HepG2 (cell line): ENCODE data around the gene MB21D2. TPM values are rescaled to one million over a fixed set of nuclear protein-coding genes. Genes with fewer than 3 reads are reported as not detected.

Experiments used
- DDIT3 ChIP-seq: sonication (generic); formaldehyde crosslinking; IDR thresholded peaks from 2 replicates; pipeline ENCODE4 v1.4.0; 2020; ENCODE audit warnings: mild to moderate bottlenecking, missing genetic modification reagents
- EP300 ChIP-seq, 3 experiments: sonication (generic) in 1 of 3; formaldehyde crosslinking in 1 of 3; IDR thresholded peaks; 2 replicates each; pipeline versions ENCODE4 v1.5.1 to v1.6.1; 2011 to 2020; ENCODE audit warnings: low read depth in 2 of 3, low read length in 2 of 3, borderline replicate concordance in 1 of 3, improper control_type of control experiment in 1 of 3, mild to moderate bottlenecking in 1 of 3, missing genetic modification reagents in 1 of 3, moderate library complexity in 1 of 3
- HDAC1 ChIP-seq: sonication (generic); formaldehyde crosslinking; IDR thresholded peaks from 2 replicates; pipeline ENCODE4 v1.5.1; 2020; ENCODE audit warnings: mild to moderate bottlenecking, missing genetic modification reagents
- JUNB ChIP-seq: sonication (generic); formaldehyde crosslinking; IDR thresholded peaks from 2 replicates; pipeline ENCODE4 v1.8.0; 2022; ENCODE audit warnings: missing genetic modification reagents, mild to moderate bottlenecking, borderline replicate concordance
- KAT2B ChIP-seq: fragments of 150-350 bp; IDR thresholded peaks from 2 replicates; pipeline ENCODE4 v1.6.1; 2014; ENCODE audit warnings: low read depth, low read length, borderline replicate concordance
- KLF16 ChIP-seq, 2 experiments: sonication (generic) in 1 of 2; formaldehyde crosslinking in 1 of 2; IDR thresholded peaks; 2 replicates each; pipeline versions ENCODE4 v1.6.1 to v1.8.0; 2016 to 2023; ENCODE audit warnings: missing genetic modification reagents in 2 of 2, missing compliant biosample characterization in 1 of 2
- KMT2B ChIP-seq: IDR thresholded peaks from 2 replicates; pipeline ENCODE4 v1.6.1; 2016; ENCODE audit warnings: missing genetic modification reagents, missing compliant biosample characterization
- MIER3 ChIP-seq: IDR thresholded peaks from 2 replicates; pipeline ENCODE4 v1.6.1; 2016; ENCODE audit warnings: missing compliant biosample characterization, borderline replicate concordance
- PATZ1 ChIP-seq: sonication (generic); formaldehyde crosslinking; IDR thresholded peaks from 2 replicates; pipeline ENCODE4 v1.4.0; 2020; ENCODE audit warnings: missing genetic modification reagents
- PLSCR1 ChIP-seq: sonication (generic); formaldehyde crosslinking; IDR thresholded peaks from 2 replicates; pipeline ENCODE4 v1.5.0; 2020; ENCODE audit warnings: missing genetic modification reagents, mild to moderate bottlenecking, borderline replicate concordance
- POLR2AphosphoS5 ChIP-seq: IDR thresholded peaks from 2 replicates; pipeline ENCODE4 v1.6.1; 2012; ENCODE audit warnings: low read depth, low read length
- RAD51 ChIP-seq: fragments of 450-650 bp; IDR thresholded peaks from 2 replicates; pipeline ENCODE4 v1.6.1; 2016; ENCODE audit warnings: borderline replicate concordance
- RXRA ChIP-seq: sonication (generic); formaldehyde crosslinking; IDR thresholded peaks from 2 replicates; pipeline ENCODE4 v1.5.1; 2020; ENCODE audit warnings: missing genetic modification reagents
- SATB2 ChIP-seq: sonication (generic); formaldehyde crosslinking; IDR thresholded peaks from 2 replicates; pipeline ENCODE4 v1.5.0; 2020; ENCODE audit warnings: missing genetic modification reagents
- SPEN ChIP-seq: sonication (generic); formaldehyde crosslinking; IDR thresholded peaks from 2 replicates; pipeline ENCODE4 v1.5.1; 2020; ENCODE audit warnings: low read depth, mild to moderate bottlenecking, missing genetic modification reagents
- TERF1 ChIP-seq: sonication (generic); formaldehyde crosslinking; IDR thresholded peaks from 2 replicates; pipeline ENCODE4 v1.8.0; 2022; ENCODE audit warnings: mild to moderate bottlenecking, missing genetic modification reagents, moderate library complexity
- ZBTB7B ChIP-seq: sonication (generic); formaldehyde crosslinking; IDR thresholded peaks from 2 replicates; pipeline ENCODE4 v1.4.0; 2020; ENCODE audit warnings: missing genetic modification reagents
- ZNF12 ChIP-seq: sonication (generic); formaldehyde crosslinking; IDR thresholded peaks from 2 replicates; pipeline ENCODE4 v1.5.0; 2020; ENCODE audit warnings: missing genetic modification reagents
- ZNF124 ChIP-seq: sonication (generic); formaldehyde crosslinking; IDR thresholded peaks from 2 replicates; pipeline ENCODE4 v1.4.0; 2020; ENCODE audit warnings: missing genetic modification reagents
- ZNF264 ChIP-seq: sonication (generic); formaldehyde crosslinking; IDR thresholded peaks from 2 replicates; pipeline ENCODE4 v1.4.0; 2020; ENCODE audit warnings: missing genetic modification reagents
- ZNF431 ChIP-seq: sonication (generic); formaldehyde crosslinking; IDR thresholded peaks from 2 replicates; pipeline ENCODE4 v1.9.0; 2022; ENCODE audit warnings: missing genetic modification reagents, low read depth, mild to moderate bottlenecking, borderline replicate concordance
- ZNF484 ChIP-seq: sonication (generic); formaldehyde crosslinking; IDR thresholded peaks from 2 replicates; pipeline ENCODE4 v1.5.1; 2020; ENCODE audit warnings: mild to moderate bottlenecking, low read depth, missing genetic modification reagents, borderline replicate concordance
- ZNF558 ChIP-seq: sonication (generic); formaldehyde crosslinking; IDR thresholded peaks from 2 replicates; pipeline ENCODE4 v1.9.0; 2022; ENCODE audit warnings: mild to moderate bottlenecking, missing genetic modification reagents, borderline replicate concordance
- ZNF660 ChIP-seq: sonication (generic); formaldehyde crosslinking; IDR thresholded peaks from 2 replicates; pipeline ENCODE4 v1.5.1; 2020; ENCODE audit warnings: mild to moderate bottlenecking, low read depth, missing genetic modification reagents, borderline replicate concordance
- ZNF772 ChIP-seq: sonication (generic); formaldehyde crosslinking; IDR thresholded peaks from 2 replicates; pipeline ENCODE4 v1.5.0; 2020; ENCODE audit warnings: mild to moderate bottlenecking, missing genetic modification reagents
- ZNF784 ChIP-seq: sonication (generic); formaldehyde crosslinking; IDR thresholded peaks from 2 replicates; pipeline ENCODE4 v1.5.1; 2020; ENCODE audit warnings: missing genetic modification reagents, mild to moderate bottlenecking, borderline replicate concordance
- polyA plus RNA-seq, 8 experiments: library from polyadenylated mRNA; depleted of rRNA in 3 of 8; stranded (reverse) in 7 of 8; unstranded in 1 of 8; fragments of >200 nt; fragmentation: Illumina TruSeq in 4 of 8; extraction: Trizol in 4 of 8; gene quantifications; 2 replicates each; pipeline versions ENCODE4 v1.2.1 to v1.2.3, GENCODE V29; 2011 to 2016; ENCODE audit warnings: low read depth in 4 of 8, missing spikeins in 1 of 8, mixed read lengths in 1 of 8; ENCODE audit not compliant: insufficient read depth in 1 of 8
- total RNA-seq, 5 experiments: library from RNA; depleted of rRNA; stranded (reverse); fragments of >200 nt; fragmentation: Illumina TruSeq; extraction: Trizol; gene quantifications; 2 replicates each; pipeline ENCODE4 v1.2.3, GENCODE V29; 2016; ENCODE audit warnings: low read depth in 1 of 5

The MB21D2 gene
- total and polyA plus RNA-seq, 2 of the 13 experiments (the other 11 are each of a cell fraction or from before 2014, with no cell fraction given), result 0.90 to 1.6 TPM

GRCh38 chr3:192851821-192852372, 65.8 kb downstream of the MB21D2 start (continued):
- no peak for TF ChIP-seq ZNF12
- peak; percentile 47 to 81; a peak in 3 of 4 replicates for TF ChIP-seq EP300 (IDR thresholded peaks at IDR 0.05; ENCODE audit: low read depth in 2 of 2, low read length in 2 of 2)
- peak; percentile 37; the same call in 1 of the 2 replicates for TF ChIP-seq EP300 (CRISPR knock-in tag; IDR thresholded peaks at IDR 0.05; ENCODE audit: borderline replicate concordance)
- peak; percentile 99 for TF ChIP-seq RXRA (CRISPR knock-in tag)
- no peak for TF ChIP-seq SATB2 (CRISPR knock-in tag)
- TF ChIP-seq PLSCR1 (CRISPR knock-in tag), result no peak
- no peak for TF ChIP-seq ZNF484
- peak; percentile 32; the same call in 1 of the 2 replicates for TF ChIP-seq HDAC1 (CRISPR knock-in tag)
- TF ChIP-seq ZNF660 (CRISPR knock-in tag), result no peak
- no peak for TF ChIP-seq ZNF772 (CRISPR knock-in tag)
- TF ChIP-seq ZNF431 (CRISPR knock-in tag), result no peak
- no peak for TF ChIP-seq ZNF264 (CRISPR knock-in tag)
- no peak for TF ChIP-seq RAD51
- TF ChIP-seq KMT2B, result no peak
- TF ChIP-seq KLF16 (CRISPR knock-in tag; IDR thresholded peaks at IDR 0.05), result peak in 1 of 2 experiments; percentile 60; a peak in 1 of 4 replicates
- peak; percentile 51; the same call in 1 of the 2 replicates for TF ChIP-seq MIER3 (CRISPR knock-in tag)
- no peak for TF ChIP-seq ZNF124 (CRISPR knock-in tag)
- no peak for TF ChIP-seq SPEN (CRISPR knock-in tag)
- TF ChIP-seq PATZ1, result peak; percentile 26; the same call in 1 of the 2 replicates
- no peak for TF ChIP-seq ZBTB7B (CRISPR knock-in tag)
- TF ChIP-seq POLR2AphosphoS5, result no peak
- no peak for TF ChIP-seq ZNF784 (CRISPR knock-in tag)
- TF ChIP-seq TERF1 (CRISPR knock-in tag), result no peak
- no peak for TF ChIP-seq ZNF558 (CRISPR knock-in tag)
- peak; percentile 61; the same call in 1 of the 2 replicates for TF ChIP-seq JUNB
- no peak for TF ChIP-seq KAT2B
- TF ChIP-seq DDIT3, result no peak
